Parathyroid adenoma (tissue), 2 donors: ENCODE results near the gene SGMS1.

ENCODE experiments used
- H2AFZ ChIP-seq: fragments of 300-600 bp; sonication (generic); one replicate; pipeline ENCODE4 v1.7.0; 2017; ENCODE audit warnings: antibody characterized with exemption, mild to moderate bottlenecking
- H3K27ac ChIP-seq: fragments of 300-600 bp; sonication (generic); one replicate; pipeline ENCODE4 v1.7.0; 2017
- H3K27me3 ChIP-seq: fragments of 300-600 bp; sonication (generic); one replicate; pipeline ENCODE4 v1.7.0; 2017; ENCODE audit warnings: low read length; ENCODE audit not compliant: control insufficient read depth, insufficient read depth
- H3K36me3 ChIP-seq: fragments of 300-600 bp; sonication (generic); one replicate; pipeline ENCODE4 v1.7.0; 2017; ENCODE audit warnings: low read length; ENCODE audit not compliant: control insufficient read depth, insufficient read depth
- H3K4me1 ChIP-seq: fragments of 300-600 bp; sonication (generic); one replicate; pipeline ENCODE4 v1.7.0; 2017; ENCODE audit warnings: control low read depth
- H3K4me2 ChIP-seq: fragments of 300-600 bp; sonication (generic); one replicate; pipeline ENCODE4 v1.7.0; 2017; ENCODE audit warnings: low read length
- H3K4me3 ChIP-seq: fragments of 300-600 bp; sonication (generic); one replicate; pipeline ENCODE4 v1.7.0; 2017; ENCODE audit warnings: low read depth, low read length
- H3K79me2 ChIP-seq: fragments of 300-600 bp; sonication (generic); one replicate; pipeline ENCODE4 v1.7.0; 2017; ENCODE audit warnings: control low read depth
- H3K9ac ChIP-seq: fragments of 300-600 bp; sonication (generic); one replicate; pipeline ENCODE4 v1.7.0; 2017; ENCODE audit warnings: mild to moderate bottlenecking
- H3K9me3 ChIP-seq: fragments of 300-600 bp; sonication (generic); one replicate; pipeline ENCODE4 v1.7.0; 2017; ENCODE audit warnings: low read length; ENCODE audit not compliant: control insufficient read depth
- TF ChIP-seq, protein P1 (sequence below): fragments of 300-600 bp; sonication (generic); IDR thresholded peaks from one replicate; pipeline ENCODE4 v1.7.0; 2017; ENCODE audit warnings: antibody characterized with exemption, mild to moderate bottlenecking
- donor health status: primary hyperparathyroidism.

Gene SGMS1

GRCh38 chr10:50349554-50349953, 274.2 kb downstream of the SGMS1 start:
- Histone ChIP-seq H3K4me3 (no peak overlapping the region), H2AFZ (no peak overlapping the region), H3K9ac (no peak overlapping the region), H3K79me2 (peaks cover 26% of the 10 kb centered on the region), H3K9me3 (no peaks in the 10 kb centered on the region), H3K27me3 (no peaks in the 10 kb centered on the region), H3K4me2 (no peak overlapping the region), H3K4me1 (peaks cover 6% of the 10 kb centered on the region), H3K36me3 (no peaks in the 10 kb centered on the region), H3K27ac (no peak overlapping the region)
- TF ChIP-seq, protein P1, sequence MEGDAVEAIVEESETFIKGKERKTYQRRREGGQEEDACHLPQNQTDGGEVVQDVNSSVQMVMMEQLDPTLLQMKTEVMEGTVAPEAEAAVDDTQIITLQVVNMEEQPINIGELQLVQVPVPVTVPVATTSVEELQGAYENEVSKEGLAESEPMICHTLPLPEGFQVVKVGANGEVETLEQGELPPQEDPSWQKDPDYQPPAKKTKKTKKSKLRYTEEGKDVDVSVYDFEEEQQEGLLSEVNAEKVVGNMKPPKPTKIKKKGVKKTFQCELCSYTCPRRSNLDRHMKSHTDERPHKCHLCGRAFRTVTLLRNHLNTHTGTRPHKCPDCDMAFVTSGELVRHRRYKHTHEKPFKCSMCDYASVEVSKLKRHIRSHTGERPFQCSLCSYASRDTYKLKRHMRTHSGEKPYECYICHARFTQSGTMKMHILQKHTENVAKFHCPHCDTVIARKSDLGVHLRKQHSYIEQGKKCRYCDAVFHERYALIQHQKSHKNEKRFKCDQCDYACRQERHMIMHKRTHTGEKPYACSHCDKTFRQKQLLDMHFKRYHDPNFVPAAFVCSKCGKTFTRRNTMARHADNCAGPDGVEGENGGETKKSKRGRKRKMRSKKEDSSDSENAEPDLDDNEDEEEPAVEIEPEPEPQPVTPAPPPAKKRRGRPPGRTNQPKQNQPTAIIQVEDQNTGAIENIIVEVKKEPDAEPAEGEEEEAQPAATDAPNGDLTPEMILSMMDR, result no peak

DNA sequence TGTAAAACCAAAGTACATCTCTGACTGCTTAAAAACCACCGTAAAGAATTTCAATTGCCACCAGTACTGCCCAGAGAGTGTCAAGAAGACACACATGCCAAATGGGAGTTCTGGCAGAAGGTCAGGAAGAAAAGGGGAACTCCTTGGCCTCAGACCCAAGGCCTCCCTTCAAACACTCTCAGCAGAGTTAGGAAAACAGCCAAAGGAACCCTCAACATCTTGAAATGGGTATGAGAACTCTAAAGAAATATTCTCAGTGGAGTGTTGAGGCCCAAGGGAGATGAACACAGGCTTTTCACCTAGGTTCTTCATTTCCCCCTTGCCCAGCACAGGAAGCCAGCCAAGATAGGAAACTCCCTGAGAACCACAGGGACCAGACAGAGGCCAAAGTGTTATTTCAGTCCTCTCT, 276.4 kb downstream of the SGMS1 start:
- Histone ChIP-seq H3K4me2 (no peak overlapping the region), H3K4me1 (peaks cover 6% of the 10 kb centered on the region), H3K27me3 (no peaks in the 10 kb centered on the region), H2AFZ (no peak overlapping the region), H3K4me3 (no peak overlapping the region), H3K9ac (no peak overlapping the region), H3K79me2 (peaks cover 27% of the 10 kb centered on the region), H3K9me3 (no peaks in the 10 kb centered on the region), H3K36me3 (no peaks in the 10 kb centered on the region), H3K27ac (no peak overlapping the region)
- TF ChIP-seq, protein P1, result no peak

- H3K4me1 ChIP-seq, result peaks cover 6% of the 10 kb centered on the region
- peaks cover 27% of the 10 kb centered on the region for H3K79me2 ChIP-seq
- H3K36me3 ChIP-seq, result no peaks in the 10 kb centered on the region
- TF ChIP-seq, protein P1, result no peak
- no peak overlapping the region for H2AFZ ChIP-seq
- no peaks in the 10 kb centered on the region for H3K9me3 ChIP-seq
- no peak overlapping the region for H3K27ac ChIP-seq
- H3K4me3 ChIP-seq, result no peak overlapping the region
- H3K27me3 ChIP-seq, result no peaks in the 10 kb centered on the region
- H3K4me2 ChIP-seq, result no peak overlapping the region
- no peak overlapping the region for H3K9ac ChIP-seq
Observed at GRCh38 chr10:50346942-50347341, 276.8 kb downstream of the SGMS1 start.

DNA sequence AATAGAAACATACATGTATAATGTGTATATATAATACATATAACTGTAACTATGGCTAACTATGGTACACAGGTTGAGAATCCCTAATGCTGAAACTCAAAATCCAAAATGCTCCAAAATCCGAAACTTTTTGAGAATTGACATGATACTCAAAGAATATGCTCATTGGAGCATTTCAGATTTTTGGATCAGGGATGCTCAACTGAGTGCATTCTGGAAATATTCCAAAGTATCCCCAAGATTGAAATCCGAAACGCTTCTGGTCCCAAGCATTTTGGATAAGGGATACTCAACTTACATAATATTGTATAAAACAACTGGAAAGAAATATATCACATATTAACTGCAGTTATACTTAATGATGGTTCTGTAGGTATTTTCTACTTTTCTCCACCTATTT, 278.2 kb downstream of the SGMS1 start:
- no peak overlapping the region for H3K4me3 ChIP-seq
- H3K27me3 ChIP-seq, result no peaks in the 10 kb centered on the region
- no peaks in the 10 kb centered on the region for H3K9me3 ChIP-seq
- peaks cover 6% of the 10 kb centered on the region for H3K4me1 ChIP-seq
- no peak overlapping the region for H3K9ac ChIP-seq
- no peak overlapping the region for H2AFZ ChIP-seq
- TF ChIP-seq, protein P1, result no peak
- no peak overlapping the region for H3K4me2 ChIP-seq
- peaks cover 24% of the 10 kb centered on the region for H3K79me2 ChIP-seq
- H3K36me3 ChIP-seq, result no peaks in the 10 kb centered on the region
- H3K27ac ChIP-seq, result no peak overlapping the region

DNA sequence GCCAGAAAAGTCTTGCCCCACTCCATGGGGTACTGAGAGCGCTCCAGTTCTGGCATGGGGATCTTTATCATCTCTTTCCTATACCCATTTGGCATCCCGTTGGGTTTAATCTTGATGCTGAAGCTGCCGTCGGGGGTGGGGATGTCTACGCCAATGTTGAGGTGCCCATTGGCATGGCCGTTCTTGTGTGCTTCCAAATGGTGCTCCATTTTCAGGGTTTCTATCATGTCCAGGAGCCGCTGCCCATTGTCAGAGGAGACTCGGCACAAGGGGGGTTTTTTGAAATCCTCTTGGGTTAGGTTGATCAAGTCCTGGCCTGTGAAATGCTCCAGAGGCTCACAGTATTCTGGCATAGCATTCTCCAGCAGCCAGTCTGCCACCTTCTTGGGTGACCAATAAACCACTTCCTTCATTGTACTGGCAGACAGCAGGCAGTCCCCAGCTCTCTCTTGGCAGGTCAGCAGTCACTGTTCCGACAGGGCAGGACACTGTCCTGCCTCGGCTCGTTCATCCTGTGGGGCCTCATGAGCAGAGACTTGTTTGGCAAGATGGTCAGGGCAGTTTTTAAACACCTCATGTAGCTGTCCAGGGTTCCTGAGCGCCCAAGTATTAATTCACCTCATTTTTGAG, 279.9 kb downstream of the SGMS1 start:
- H3K27ac ChIP-seq, result no peak overlapping the region
- peaks cover 26% of the 10 kb centered on the region for H3K79me2 ChIP-seq
- TF ChIP-seq, protein P1, result no peak
- H2AFZ ChIP-seq, result no peak overlapping the region
- no peaks in the 10 kb centered on the region for H3K9me3 ChIP-seq
- H3K36me3 ChIP-seq, result no peaks in the 10 kb centered on the region
- H3K9ac ChIP-seq, result no peak overlapping the region
- H3K4me2 ChIP-seq, result no peak overlapping the region
- H3K4me1 ChIP-seq, result peaks cover 6% of the 10 kb centered on the region
- H3K27me3 ChIP-seq, result no peaks in the 10 kb centered on the region
- no peak overlapping the region for H3K4me3 ChIP-seq
